ENCODE results near the gene ATF4. TPM values are rescaled to one million over a fixed set of nuclear protein-coding genes. Genes with fewer than 3 reads are reported as not detected.
A peak's percentile ranks its signal among the peaks of the same experiment; 100 is the strongest.

ATF4 gene
- total RNA-seq, 1 donor from 2014 or later = 315 TPM

GRCh38 chr22:39559456-39560105, 39.2 kb downstream of the ATF4 start:
- TF ChIP-seq, protein P1, sequence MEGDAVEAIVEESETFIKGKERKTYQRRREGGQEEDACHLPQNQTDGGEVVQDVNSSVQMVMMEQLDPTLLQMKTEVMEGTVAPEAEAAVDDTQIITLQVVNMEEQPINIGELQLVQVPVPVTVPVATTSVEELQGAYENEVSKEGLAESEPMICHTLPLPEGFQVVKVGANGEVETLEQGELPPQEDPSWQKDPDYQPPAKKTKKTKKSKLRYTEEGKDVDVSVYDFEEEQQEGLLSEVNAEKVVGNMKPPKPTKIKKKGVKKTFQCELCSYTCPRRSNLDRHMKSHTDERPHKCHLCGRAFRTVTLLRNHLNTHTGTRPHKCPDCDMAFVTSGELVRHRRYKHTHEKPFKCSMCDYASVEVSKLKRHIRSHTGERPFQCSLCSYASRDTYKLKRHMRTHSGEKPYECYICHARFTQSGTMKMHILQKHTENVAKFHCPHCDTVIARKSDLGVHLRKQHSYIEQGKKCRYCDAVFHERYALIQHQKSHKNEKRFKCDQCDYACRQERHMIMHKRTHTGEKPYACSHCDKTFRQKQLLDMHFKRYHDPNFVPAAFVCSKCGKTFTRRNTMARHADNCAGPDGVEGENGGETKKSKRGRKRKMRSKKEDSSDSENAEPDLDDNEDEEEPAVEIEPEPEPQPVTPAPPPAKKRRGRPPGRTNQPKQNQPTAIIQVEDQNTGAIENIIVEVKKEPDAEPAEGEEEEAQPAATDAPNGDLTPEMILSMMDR (conservative IDR thresholded peaks at IDR 0.05) = peak; percentile 60
- no peak overlapping the region for H3K27ac Mint-ChIP-seq
- H3K36me3 Mint-ChIP-seq = no peaks in the 10 kb centered on the region
- H3K27me3 Mint-ChIP-seq = peaks cover 63% of the 10 kb centered on the region
- no peak overlapping the region for H3K4me3 Mint-ChIP-seq
- no peaks in the 10 kb centered on the region for H3K9me3 Mint-ChIP-seq
- DNase-seq (ENCODE audit: extremely low spot score, unreplicated experiment) = no peak
- H3K4me1 Mint-ChIP-seq (ENCODE audit: unreplicated experiment) = no peaks in the 10 kb centered on the region

- Mint-ChIP-seq H3K36me3 (no peaks in the 10 kb centered on the region), H3K27me3 (peaks cover 60% of the 10 kb centered on the region), H3K9me3 (no peaks in the 10 kb centered on the region), H3K4me3 (no peak overlapping the region), H3K27ac (no peak overlapping the region), H3K4me1 (ENCODE audit: unreplicated experiment) (no peaks in the 10 kb centered on the region)
- DNase-seq (ENCODE audit: extremely low spot score, unreplicated experiment) = no peak
- TF ChIP-seq, protein P1 (conservative IDR thresholded peaks at IDR 0.05) = no peak
Measured at GRCh38 chr22:39560127-39560526, 39.8 kb downstream of the ATF4 start.

DNA sequence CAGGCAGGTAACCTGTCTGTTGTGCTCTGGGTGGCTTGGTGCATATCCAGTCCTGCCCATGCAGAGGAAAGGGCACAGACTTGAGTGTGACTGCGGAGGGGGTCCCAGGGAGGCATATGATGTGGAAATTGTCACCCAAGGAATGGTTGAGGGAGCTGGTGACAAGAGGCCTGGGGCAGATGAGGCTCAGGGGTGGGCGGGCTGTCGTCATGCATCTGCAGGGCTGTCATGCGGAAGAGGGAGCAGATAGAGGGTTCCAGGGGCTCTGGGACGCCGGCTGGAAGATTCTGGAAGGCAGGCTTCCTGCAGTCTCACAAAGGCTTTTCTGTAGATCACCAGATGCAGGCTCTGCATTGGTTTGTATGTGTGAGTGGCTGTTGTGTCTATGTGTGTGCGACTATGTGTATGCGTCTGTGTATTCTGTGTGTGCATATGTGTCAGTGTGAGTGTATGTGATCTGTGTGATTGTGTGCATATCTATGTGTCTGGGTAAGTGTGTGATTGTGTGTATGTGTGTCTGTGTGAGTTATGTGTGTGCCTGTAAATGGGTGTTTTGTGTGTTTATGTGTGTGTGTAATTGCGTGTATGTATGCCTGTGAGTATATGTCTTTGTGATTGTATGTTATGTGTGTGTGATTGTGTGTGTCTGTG, 42.6 kb downstream of the ATF4 start:
- Mint-ChIP-seq H3K27me3 (peaks cover 37% of the 10 kb centered on the region), H3K36me3 (no peaks in the 10 kb centered on the region), H3K9me3 (no peaks in the 10 kb centered on the region), H3K27ac (no peak overlapping the region), H3K4me1 (ENCODE audit: unreplicated experiment) (no peaks in the 10 kb centered on the region), H3K4me3 (no peak overlapping the region)
- DNase-seq (ENCODE audit: extremely low spot score, unreplicated experiment) = no peak
- TF ChIP-seq, protein P1 (conservative IDR thresholded peaks at IDR 0.05) = no peak

GRCh38 chr22:39563571-39564428, 43.4 kb downstream of the ATF4 start:
- H3K27ac Mint-ChIP-seq = no peak overlapping the region
- H3K9me3 Mint-ChIP-seq = no peaks in the 10 kb centered on the region
- H3K4me1 Mint-ChIP-seq (ENCODE audit: unreplicated experiment) = no peaks in the 10 kb centered on the region
- H3K36me3 Mint-ChIP-seq = no peaks in the 10 kb centered on the region
- TF ChIP-seq, protein P1 (conservative IDR thresholded peaks at IDR 0.05) = no peak
- peaks cover 35% of the 10 kb centered on the region for H3K27me3 Mint-ChIP-seq
- no peak overlapping the region for H3K4me3 Mint-ChIP-seq
- DNase-seq (ENCODE audit: extremely low spot score, unreplicated experiment) = no peak

GRCh38 chr22:39565414-39565944, 45.1 kb downstream of the ATF4 start:
- Mint-ChIP-seq H3K27ac (no peak overlapping the region), H3K4me3 (no peak overlapping the region), H3K4me1 (ENCODE audit: unreplicated experiment) (no peaks in the 10 kb centered on the region), H3K36me3 (no peaks in the 10 kb centered on the region), H3K9me3 (no peaks in the 10 kb centered on the region), H3K27me3 (peaks cover 18% of the 10 kb centered on the region)
- TF ChIP-seq, protein P1 (conservative IDR thresholded peaks at IDR 0.05) = no peak
- DNase-seq (ENCODE audit: extremely low spot score, unreplicated experiment) = no peak
